BJ (cell line): Measurements from ENCODE around the gene SORL1. TPM values are rescaled to one million over a fixed set of nuclear protein-coding genes. Genes with fewer than 3 reads are reported as not detected.

Experiments used
- CTCF ChIA-PET: fragments of 350-600 bp; formaldehyde crosslinking; extraction: SDS; loops from one replicate; lab custom pipeline; 2021; ENCODE audit warnings: antibody characterized with exemption, inconsistent platforms; lab: Yijun Ruan, JAX
- POLR2A ChIA-PET: fragments of 300-600 bp; sonication (Branson Sonifier 250); formaldehyde crosslinking; extraction: SDS; loops from one replicate; lab custom pipeline; 2021; ENCODE audit warnings: antibody characterized with exemption; lab: Charles Lee
- DNase-seq: peaks from one replicate; pipeline ENCODE4 v3.0.0-alpha.2; 2011; ENCODE audit warnings: low read depth
- H3K27me3 ChIP-seq: 2 replicates; pipeline ENCODE4 v1.6.0; 2011; ENCODE audit warnings: low read length; ENCODE audit not compliant: control insufficient read depth, insufficient read depth
- H3K36me3 ChIP-seq: 2 replicates; pipeline ENCODE4 v1.5.1; 2011; ENCODE audit warnings: low read length; ENCODE audit not compliant: control insufficient read depth, insufficient read depth
- H3K4me3 ChIP-seq: 2 replicates; pipeline ENCODE4 v1.5.1; 2011; ENCODE audit warnings: low read depth, mild to moderate bottlenecking, control low read depth, low read length
- CTCF ChIP-seq: IDR thresholded peaks from 2 replicates; pipeline ENCODE4 v1.5.1; 2011; ENCODE audit warnings: low read depth, mild to moderate bottlenecking, control low read depth, inconsistent platforms, low read length, moderate library complexity; ENCODE audit not compliant: insufficient read depth
- polyA plus RNA-seq: library from polyadenylated mRNA; depleted of rRNA; stranded (reverse); fragments of >200 nt; gene quantifications from 2 replicates; pipeline ENCODE4 v1.2.3, GENCODE V29; 2011

Gene SORL1
- polyA plus RNA-seq, 1 experiment = 1.4 TPM

GRCh38 chr11:121596195-121597155 lies 144.4 kb downstream of the SORL1 start:
- DNase-seq = peak; percentile 31
- Histone ChIP-seq H3K36me3 (no peaks in the 10 kb centered on the region), H3K4me3 (0 out of 2 replicates have a peak overlapping the region, but pooled peaks have one; percentile 5), H3K27me3 (no peaks in the 10 kb centered on the region)
- TF ChIP-seq CTCF = no peak
- POLR2A ChIA-PET = interaction anchor here (0.6 to 0.7 kb wide), 2 partner anchors 129 to 505 kb away, joined by 6 to 7 read pairs; no protein-coding TSS in a partner anchor
- CTCF ChIA-PET = interaction anchor here (2.7 kb wide), 1 partner anchor 57 kb away, joined by 21 read pairs; no protein-coding TSS in a partner anchor

- Histone ChIP-seq H3K27me3 (no peaks in the 10 kb centered on the region), H3K4me3 (no peak overlapping the region), H3K36me3 (no peaks in the 10 kb centered on the region)
- DNase-seq = no peak
- TF ChIP-seq CTCF = no peak
- CTCF ChIA-PET = interaction anchor here (1.3 kb wide), 1 partner anchor 10 kb away, joined by 4 read pairs; no protein-coding TSS in a partner anchor
- POLR2A ChIA-PET = interaction anchor here (0.6 kb wide), 1 partner anchor 598 kb away, joined by 3 read pairs; no protein-coding TSS in a partner anchor
Measured at GRCh38 chr11:121603316-121603715, 151.2 kb downstream of the SORL1 start.

- no peaks in the 10 kb centered on the region for H3K27me3 ChIP-seq
- POLR2A ChIA-PET = interaction anchor here (0.6 kb wide), 2 partner anchors 25 to 598 kb away, joined by 3 to 5 read pairs; no protein-coding TSS in a partner anchor
- H3K36me3 ChIP-seq = no peaks in the 10 kb centered on the region
- no peak overlapping the region for H3K4me3 ChIP-seq
- TF ChIP-seq CTCF = no peak
- CTCF ChIA-PET = interaction anchor here (1.3 kb wide), 1 partner anchor 9 kb away, joined by 4 read pairs; no protein-coding TSS in a partner anchor
- DNase-seq = no peak
Measured at GRCh38 chr11:121604152-121604551, 152.0 kb downstream of the SORL1 start.

- H3K27me3 ChIP-seq = no peaks in the 10 kb centered on the region
- POLR2A ChIA-PET = no interaction called here
- TF ChIP-seq CTCF = no peak
- no peak for DNase-seq
- H3K36me3 ChIP-seq = no peaks in the 10 kb centered on the region
- CTCF ChIA-PET = interaction anchor here (1.1 kb wide), 1 partner anchor 9 kb away, joined by 3 read pairs; no protein-coding TSS in a partner anchor
- H3K4me3 ChIP-seq = no peak overlapping the region
Measured at GRCh38 chr11:121606354-121606753, 154.2 kb downstream of the SORL1 start.

- Histone ChIP-seq H3K27me3 (no peaks in the 10 kb centered on the region), H3K4me3 (no peak overlapping the region), H3K36me3 (no peaks in the 10 kb centered on the region)
- ChIA-PET POLR2A (no interaction called here), CTCF (interaction anchor here (1.1 kb wide), 1 partner anchor 8 kb away, joined by 3 read pairs; no protein-coding TSS in a partner anchor)
- no peak for TF ChIP-seq CTCF
- no peak for DNase-seq
Measured at GRCh38 chr11:121607341-121607740, 155.2 kb downstream of the SORL1 start.
